Uterus (tissue), 2 donors: Measurements from ENCODE around the gene LRSAM1.

Source experiments
- POLR2A ChIP-seq, 2 donors: fragments of 450-650 bp; IDR thresholded peaks; one replicate each; pipeline ENCODE4 v1.6.1; 2016; ENCODE audit warnings: antibody characterized with exemption in 2 of 2, mild to moderate bottlenecking in 1 of 2, moderate library complexity in 1 of 2
- TF ChIP-seq, protein P1 (sequence below), 4 experiments: fragments of 200-600 bp in 2 of 4; fragments of 450-650 bp in 2 of 4; sonication (generic) in 2 of 4; IDR thresholded peaks; one replicate each; pipeline ENCODE4 v1.5.1; 2016 to 2019; ENCODE audit warnings: antibody characterized with exemption in 4 of 4, mild to moderate bottlenecking in 2 of 4, moderate library complexity in 1 of 4

DNA sequence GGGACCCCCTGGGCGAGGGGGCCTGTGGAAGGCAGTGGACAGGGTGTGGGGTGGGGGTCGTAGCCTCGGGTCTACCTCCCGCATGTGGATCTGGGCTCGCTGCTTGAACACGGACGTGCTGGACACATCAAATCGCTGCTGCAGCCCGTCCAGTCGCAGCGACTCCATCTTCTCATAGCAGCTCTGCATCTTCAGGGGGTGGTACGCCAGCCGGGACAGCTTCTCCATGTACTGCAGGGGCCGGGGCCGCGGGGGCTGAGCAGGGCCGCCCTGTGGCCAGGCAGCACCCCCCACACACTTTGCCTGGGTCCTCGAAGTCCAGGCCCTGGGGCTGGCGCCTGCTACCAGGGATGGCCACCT lies 57.6 kb downstream of the LRSAM1 start:
- TF ChIP-seq, protein P1, sequence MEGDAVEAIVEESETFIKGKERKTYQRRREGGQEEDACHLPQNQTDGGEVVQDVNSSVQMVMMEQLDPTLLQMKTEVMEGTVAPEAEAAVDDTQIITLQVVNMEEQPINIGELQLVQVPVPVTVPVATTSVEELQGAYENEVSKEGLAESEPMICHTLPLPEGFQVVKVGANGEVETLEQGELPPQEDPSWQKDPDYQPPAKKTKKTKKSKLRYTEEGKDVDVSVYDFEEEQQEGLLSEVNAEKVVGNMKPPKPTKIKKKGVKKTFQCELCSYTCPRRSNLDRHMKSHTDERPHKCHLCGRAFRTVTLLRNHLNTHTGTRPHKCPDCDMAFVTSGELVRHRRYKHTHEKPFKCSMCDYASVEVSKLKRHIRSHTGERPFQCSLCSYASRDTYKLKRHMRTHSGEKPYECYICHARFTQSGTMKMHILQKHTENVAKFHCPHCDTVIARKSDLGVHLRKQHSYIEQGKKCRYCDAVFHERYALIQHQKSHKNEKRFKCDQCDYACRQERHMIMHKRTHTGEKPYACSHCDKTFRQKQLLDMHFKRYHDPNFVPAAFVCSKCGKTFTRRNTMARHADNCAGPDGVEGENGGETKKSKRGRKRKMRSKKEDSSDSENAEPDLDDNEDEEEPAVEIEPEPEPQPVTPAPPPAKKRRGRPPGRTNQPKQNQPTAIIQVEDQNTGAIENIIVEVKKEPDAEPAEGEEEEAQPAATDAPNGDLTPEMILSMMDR (IDR thresholded peaks at IDR 0.05), result no peak
- TF ChIP-seq POLR2A (IDR thresholded peaks at IDR 0.05), result no peak
